Right ventricle myocardium superior (tissue), 1 donor: Measurements from ENCODE around the gene OR52N2. TPM values are rescaled to one million over a fixed set of nuclear protein-coding genes. Genes with fewer than 3 reads are reported as not detected.

Experiments
- ATAC-seq: fragments of 200-7000 bp; cut with Tn5 transposase; one replicate; pipeline ENCODE4 v1.9.1; 2020; ENCODE audit warnings: mild to moderate bottlenecking; ENCODE audit not compliant: poor library complexity
- DNase-seq: peaks from one replicate; pipeline ENCODE4 v3.0.0-alpha.2; 2020
- intact Hi-C: fragments of 100-400 bp; cut with DNase I; formaldehyde crosslinking; loops from one replicate; pipeline ENCODE4 v1.11.2; 2022
- long read RNA-seq: library from polyadenylated mRNA; unstranded; transcript quantifications from one replicate; pipeline ENCODE4 v2.0.0, GENCODE V29; 2021
- total RNA-seq: library from RNA; stranded (reverse); fragmentation: NEBNext Ultra II Directional; extraction: Animal tissue kit (Norgen Biotek cat#: 25700); gene quantifications from one replicate; pipeline ENCODE4 v1.2.1, GENCODE V29; 2021
- donor health status: DM: no; HTN: yes; CAD: no; lungs with severe emphysema.

OR52N2 gene
- not detected for total RNA-seq
- long read RNA-seq, result 0 reads

DNA sequence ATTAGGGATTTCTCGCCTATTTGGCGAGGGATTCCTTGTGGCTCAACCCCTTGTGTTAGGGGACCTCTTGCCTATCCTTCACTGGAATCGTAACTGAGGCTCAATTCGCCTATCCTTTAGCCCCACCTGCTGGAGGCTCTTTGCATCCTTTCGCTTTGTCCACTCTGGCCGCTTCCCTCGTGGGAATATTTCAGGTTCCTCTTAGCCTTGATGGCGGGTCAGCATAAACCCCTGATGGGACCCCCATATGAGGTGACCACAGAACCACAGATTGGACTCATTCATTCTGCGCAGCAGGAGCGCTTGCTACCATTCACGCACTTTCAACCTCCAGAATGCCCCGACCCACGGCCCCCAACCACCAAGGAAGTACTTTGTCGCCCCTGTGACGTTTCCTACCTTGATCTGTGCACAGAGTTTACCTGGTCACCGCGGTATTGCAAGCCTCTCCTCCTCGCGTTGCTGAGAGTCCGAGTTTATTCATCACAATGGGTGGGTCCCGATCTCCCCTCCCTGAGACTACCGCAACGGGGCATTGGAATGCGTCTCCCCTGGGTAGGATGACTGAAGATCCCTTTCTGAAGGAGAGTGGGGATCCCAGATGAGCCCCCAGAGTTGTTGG lies at the start of gene OR52N2:
Gene OR52N2, plus strand, starts transcription at position 425 of the 622 bp plus-strand sequence. CDS start 11,412 bp downstream, outside the sequence.
- intact Hi-C loops, result loop anchor here (5.0 kb wide), 1 partner anchor 331 kb away; no protein-coding TSS in a partner anchor
- ATAC-seq, result peak; percentile 94
- DNase-seq, result peak; percentile 59

DNA sequence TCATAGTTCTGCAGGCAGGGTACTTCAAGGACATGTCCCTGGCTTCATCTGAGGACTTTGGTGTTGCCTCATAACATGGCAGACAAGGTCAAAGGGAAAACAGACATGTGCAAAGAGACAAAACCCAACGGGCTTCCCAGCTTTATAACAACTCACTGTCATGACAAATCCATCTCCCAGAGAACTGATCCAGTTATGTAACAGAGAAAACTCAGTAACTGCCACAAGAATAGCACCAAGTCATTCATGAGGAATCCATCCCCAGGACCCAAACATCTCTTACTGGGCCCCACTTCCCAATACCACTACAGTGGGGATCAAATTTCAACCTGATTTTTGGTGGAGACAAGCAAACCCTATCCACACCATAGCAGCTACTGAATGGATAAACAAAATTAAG lies 41.7 kb upstream of the OR52N2 start:
- intact Hi-C loops, result no loop called here
- no peak for ATAC-seq

GRCh38 chr11:5783255-5783654 lies 25.5 kb upstream of the OR52N2 start, which contains the start of gene OR52N5:
TSS of gene OR52N5 (minus strand) at chr11:5783355. CDS start at chr11:5778634, 4,721 bp downstream.
- no peak for DNase-seq
- ATAC-seq, result no peak
- intact Hi-C loops, result no loop called here

More for the DNA sequence above, 41.7 kb upstream of the OR52N2 start:
- no peak for DNase-seq

DNA sequence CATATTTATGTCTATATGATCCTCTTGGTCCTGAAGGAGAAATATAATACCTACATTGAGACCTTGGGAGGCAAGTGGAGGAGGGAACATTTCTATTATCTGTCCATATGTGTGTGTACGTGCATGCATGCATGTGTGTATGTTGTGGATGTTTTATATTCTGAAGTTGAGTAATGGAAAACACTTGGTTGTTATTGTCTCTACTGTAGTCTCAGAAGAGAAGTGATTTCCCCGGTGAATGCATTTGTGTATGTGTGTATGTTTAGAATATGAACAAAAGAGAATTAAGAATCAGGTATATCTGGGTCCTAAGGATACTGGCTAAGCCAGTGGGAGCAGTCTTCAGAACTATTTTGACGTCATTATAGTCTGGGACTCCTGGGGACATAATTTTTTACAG lies 17.6 kb upstream of the OR52N2 start, which contains the start of gene OR52N1:
Gene OR52N1, minus strand, starts transcription at position 101 of the 400 bp plus-strand sequence. CDS start 2,449 bp downstream, outside the sequence.
- intact Hi-C loops, result no loop called here
- ATAC-seq, result no peak
- DNase-seq, result no peak

GRCh38 chr11:5796541-5796940 lies 12.2 kb upstream of the OR52N2 start:
- intact Hi-C loops, result no loop called here
- ATAC-seq (no peak), DNase-seq (no peak)

DNA sequence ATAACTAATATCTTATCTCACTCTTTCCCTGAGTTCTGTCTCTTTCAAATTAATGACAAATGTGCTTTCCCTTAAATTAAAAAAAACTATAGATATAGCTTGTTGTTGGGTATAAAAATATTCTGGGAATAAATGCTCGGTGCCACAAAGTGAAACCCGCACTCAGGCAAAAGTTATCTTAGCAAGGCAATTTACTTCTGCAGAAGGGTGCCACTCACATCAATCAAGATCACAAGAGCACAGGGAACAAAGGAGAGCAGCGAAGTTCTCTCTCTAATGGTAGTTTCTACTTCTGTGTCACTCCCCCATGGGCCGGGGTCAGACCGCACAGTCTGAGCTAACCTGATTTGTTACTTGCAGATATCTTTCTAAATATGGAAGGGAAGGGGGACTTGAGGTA lies 4.7 kb upstream of the OR52N2 start:
- DNase-seq (no peak), ATAC-seq (no peak)
- intact Hi-C loops, result no loop called here

DNA sequence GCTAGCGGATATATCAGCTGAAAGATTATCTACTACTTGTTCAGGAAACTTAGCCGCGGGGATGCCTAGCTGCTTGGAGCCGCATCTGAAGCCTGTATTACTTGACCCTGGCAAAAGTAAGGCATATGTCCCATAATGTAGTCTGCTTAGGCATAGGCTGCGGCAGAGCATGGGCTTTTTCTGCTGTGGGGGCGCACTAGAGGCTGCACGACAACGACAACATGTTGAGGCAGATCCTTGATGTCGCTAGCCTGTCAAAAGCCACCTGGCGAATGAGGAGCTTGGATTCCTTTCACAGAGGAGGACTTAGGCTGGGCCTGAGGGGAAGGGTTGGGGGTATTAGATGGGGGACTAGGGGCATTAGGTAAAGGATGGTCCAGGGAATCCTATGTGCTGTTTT lies 1.1 kb upstream of the OR52N2 start:
- intact Hi-C loops, result loop anchor here (5.0 kb wide), 1 partner anchor 330 kb away; no protein-coding TSS in a partner anchor
- no peak for DNase-seq
- ATAC-seq, result no peak

DNA sequence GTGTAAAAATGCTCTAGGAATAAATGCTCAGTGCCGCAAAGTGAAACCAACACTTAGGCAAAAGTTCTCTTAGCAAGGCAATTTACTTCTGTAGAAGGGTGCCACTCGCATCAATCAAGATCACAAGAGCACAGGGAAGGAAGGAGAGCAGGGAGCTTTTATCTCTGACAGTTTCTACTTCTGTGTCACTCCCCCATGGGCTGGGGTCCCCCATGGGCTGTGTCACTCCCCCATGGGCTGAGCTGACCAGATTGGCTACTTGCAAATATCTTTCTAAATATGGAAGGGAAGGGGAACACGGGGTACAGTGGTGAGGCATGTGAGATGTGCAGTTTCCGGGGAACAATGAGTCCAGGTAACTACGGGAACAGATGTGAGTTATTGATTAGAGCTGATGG lies 397 bp downstream of the OR52N2 start:
- intact Hi-C loops, result loop anchor here (5.0 kb wide), 1 partner anchor 332 kb away; no protein-coding TSS in a partner anchor
- DNase-seq (no peak), ATAC-seq (no peak)

- no peak for ATAC-seq
- intact Hi-C loops, result loop anchor here (5.0 kb wide), 1 partner anchor 333 kb away; no protein-coding TSS in a partner anchor
- DNase-seq, result no peak
Measured at GRCh38 chr11:5809905-5810795, 1.4 kb downstream of the OR52N2 start.

DNA sequence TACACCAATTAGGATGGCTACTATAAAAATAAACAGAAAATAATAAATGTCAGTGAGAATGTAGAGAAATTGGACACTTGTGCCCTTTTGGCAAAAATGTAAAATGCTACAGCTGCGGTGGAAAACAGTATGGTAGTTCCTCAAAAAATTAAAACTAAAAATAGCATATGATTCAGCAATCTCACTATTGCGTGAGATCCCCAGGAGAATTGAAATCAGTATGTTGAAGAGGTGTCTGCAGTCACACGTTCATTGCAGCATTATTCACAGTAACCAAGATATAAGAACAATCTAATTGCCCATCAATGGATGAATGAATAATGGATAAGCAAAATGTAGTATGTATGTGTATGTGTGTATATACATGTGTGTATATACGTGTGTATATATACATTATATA lies 6.8 kb downstream of the OR52N2 start:
- no peak for ATAC-seq

DNA sequence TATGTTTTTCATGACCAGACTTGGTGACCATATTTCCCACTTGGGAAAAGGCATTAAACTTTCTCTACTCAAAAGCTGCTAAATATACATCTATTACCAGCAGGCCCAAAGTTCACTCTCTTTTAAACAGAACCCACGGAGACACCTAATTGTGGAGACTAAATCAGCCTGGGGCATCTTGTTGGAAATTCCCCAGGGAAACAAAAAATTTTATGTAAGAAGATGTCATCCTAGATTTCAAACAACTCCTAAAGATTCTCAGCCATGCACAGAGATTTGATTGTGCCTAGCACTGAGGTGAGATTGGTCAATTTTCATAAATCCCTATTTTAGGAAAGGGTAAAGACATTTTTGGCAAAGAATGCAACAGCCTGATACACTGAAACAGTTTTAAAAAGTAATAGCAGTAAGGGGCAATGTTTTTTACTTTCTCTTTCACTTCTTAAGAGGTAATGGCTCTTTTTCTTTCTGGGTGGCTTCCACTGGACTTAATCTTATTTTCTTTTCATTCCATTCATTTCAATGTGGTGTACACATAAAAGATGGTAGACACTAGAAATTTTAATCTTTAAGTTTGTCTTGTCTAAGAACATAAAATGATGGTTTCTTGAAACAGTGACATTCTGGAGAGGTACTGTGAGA lies 9.6 kb downstream of the OR52N2 start:
- no peak for ATAC-seq
- intact Hi-C loops, result no loop called here

More for the DNA sequence above, 6.8 kb downstream of the OR52N2 start:
- DNase-seq, result no peak
- intact Hi-C loops, result no loop called here

DNA sequence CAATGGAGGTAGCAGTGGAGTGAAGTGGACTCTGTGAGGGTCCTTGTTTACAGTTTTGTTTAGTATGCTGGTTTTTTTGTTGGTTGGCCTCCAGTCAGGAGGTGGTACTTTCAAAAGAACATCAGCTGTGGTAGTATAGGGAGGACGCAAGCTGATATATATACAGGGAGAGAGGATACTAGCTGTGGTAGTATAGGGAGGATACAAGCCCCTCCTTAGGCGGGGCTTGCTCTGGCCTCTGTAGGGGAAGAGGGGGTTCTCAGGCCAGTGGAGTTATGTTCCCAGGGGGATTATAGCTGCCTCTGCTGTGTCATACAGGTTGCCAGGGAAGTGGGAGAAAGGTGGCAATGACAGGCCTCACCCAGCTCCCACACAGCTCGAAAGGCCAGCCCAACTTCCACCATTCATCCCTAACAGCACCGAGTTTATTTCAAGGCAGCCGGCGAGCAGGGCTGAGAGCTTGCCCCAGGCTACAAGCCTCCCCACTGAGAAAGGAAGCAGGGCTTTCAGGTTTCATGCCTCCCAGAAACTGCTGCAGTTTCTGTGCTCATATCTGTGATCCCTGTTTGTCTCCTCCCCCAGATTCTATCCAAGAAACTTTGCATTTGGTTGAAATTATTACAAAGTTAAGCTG lies 22.6 kb downstream of the OR52N2 start:
- intact Hi-C loops, result no loop called here
- ATAC-seq, result no peak
- no peak for DNase-seq

More for the DNA sequence above, 9.6 kb downstream of the OR52N2 start:
- no peak for DNase-seq

- intact Hi-C loops, result no loop called here
- no peak for ATAC-seq
Measured at GRCh38 chr11:5833446-5833845, 24.7 kb downstream of the OR52N2 start.

GRCh38 chr11:5837695-5838094 lies 29.0 kb downstream of the OR52N2 start:
- DNase-seq, result no peak
- no peak for ATAC-seq
- intact Hi-C loops, result no loop called here

More at GRCh38 chr11:5833446-5833845, 24.7 kb downstream of the OR52N2 start:
- DNase-seq, result no peak

GRCh38 chr11:5841797-5842196 lies 33.1 kb downstream of the OR52N2 start, which contains the start of gene OR52E6:
TSS of gene OR52E6 (minus strand) at chr11:5841897. CDS start at chr11:5841897, 0 bp downstream.
- no peak for ATAC-seq
- intact Hi-C loops, result no loop called here
- DNase-seq, result no peak

DNA sequence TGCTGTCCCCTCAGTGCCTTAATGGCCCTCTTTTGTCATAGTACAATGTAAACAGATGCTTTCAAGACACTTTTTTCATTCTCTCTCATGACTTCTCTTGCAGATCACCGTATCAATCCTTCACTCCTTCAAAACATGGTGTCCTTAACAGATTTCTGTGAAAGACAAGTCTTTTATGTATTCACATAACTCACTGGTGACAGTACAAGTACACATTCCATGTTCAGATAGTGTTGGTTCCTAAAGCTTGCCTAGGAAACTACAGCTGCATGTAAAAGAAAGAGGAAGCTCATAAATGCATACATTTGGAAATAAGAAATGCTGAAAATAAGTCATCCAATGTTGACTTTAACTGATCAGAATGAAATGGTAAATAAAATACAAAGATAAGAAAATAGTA lies 38.0 kb downstream of the OR52N2 start:
- ATAC-seq (no peak), DNase-seq (no peak)

GRCh38 chr11:5847711-5848110 lies 39.0 kb downstream of the OR52N2 start:
- intact Hi-C loops, result no loop called here
- no peak for DNase-seq
- ATAC-seq, result no peak

More for the DNA sequence above, 38.0 kb downstream of the OR52N2 start:
- intact Hi-C loops, result no loop called here

DNA sequence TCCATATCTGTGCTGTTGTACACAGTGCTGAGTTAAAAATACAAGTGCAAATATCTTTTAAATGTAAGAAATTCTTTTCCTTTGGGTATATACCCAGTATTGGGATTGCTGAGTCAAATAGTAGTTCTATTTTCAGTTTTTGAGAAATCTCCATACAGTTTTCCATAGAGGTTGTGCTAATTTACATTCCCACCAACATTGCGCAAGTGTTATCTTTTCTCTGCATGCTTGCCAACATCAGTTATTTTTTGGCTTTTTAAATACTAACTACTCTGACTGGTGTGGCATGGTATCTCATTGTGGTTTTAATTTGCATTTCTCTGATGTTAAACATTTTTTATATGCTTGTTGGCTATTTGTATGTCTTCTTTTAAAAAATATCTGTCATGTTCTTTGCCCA lies 42.3 kb downstream of the OR52N2 start:
- intact Hi-C loops, result no loop called here
- DNase-seq (no peak), ATAC-seq (no peak)
